ENCODE results near the gene GPR89B.
"Not testable (repeated sequence)": the region's sequence is repeated elsewhere in the genome, so short reads cannot be mapped to it uniquely, and the experiment has no call there.

GPR89B gene

GRCh38 chr1:147940456-147940855, 12.2 kb downstream of the GPR89B start:
- H2AFZ ChIP-seq (ENCODE audit: low read length, unreplicated experiment); H3K27ac ChIP-seq (ENCODE audit: low read depth, low read length); H3K36me3 ChIP-seq (ENCODE audit: insufficient read depth, low read length); H3K4me3 ChIP-seq (ENCODE audit: low read depth, low read length); H3K79me2 ChIP-seq (ENCODE audit: control insufficient read depth, insufficient read depth, low read length, unreplicated experiment); H3K4me1 ChIP-seq (ENCODE audit: control insufficient read depth, insufficient read depth, low read length, unreplicated experiment); H3K27me3 ChIP-seq (ENCODE audit: insufficient read depth, low read length): not testable (repeated sequence)

GRCh38 chr1:147942563-147942962, 14.3 kb downstream of the GPR89B start:
- not testable (repeated sequence) for H3K27ac ChIP-seq (ENCODE audit: low read depth, low read length); H3K27me3 ChIP-seq (ENCODE audit: insufficient read depth, low read length); H3K4me3 ChIP-seq (ENCODE audit: low read depth, low read length); H3K36me3 ChIP-seq (ENCODE audit: insufficient read depth, low read length); H2AFZ ChIP-seq (ENCODE audit: low read length, unreplicated experiment); H3K79me2 ChIP-seq (ENCODE audit: control insufficient read depth, insufficient read depth, low read length, unreplicated experiment); H3K4me1 ChIP-seq (ENCODE audit: control insufficient read depth, insufficient read depth, low read length, unreplicated experiment)

- H3K4me3 ChIP-seq (ENCODE audit: low read depth, low read length); H3K27me3 ChIP-seq (ENCODE audit: insufficient read depth, low read length); H3K36me3 ChIP-seq (ENCODE audit: insufficient read depth, low read length); H3K27ac ChIP-seq (ENCODE audit: low read depth, low read length); H2AFZ ChIP-seq (ENCODE audit: low read length, unreplicated experiment); H3K4me1 ChIP-seq (ENCODE audit: control insufficient read depth, insufficient read depth, low read length, unreplicated experiment); H3K79me2 ChIP-seq (ENCODE audit: control insufficient read depth, insufficient read depth, low read length, unreplicated experiment): not testable (repeated sequence)
Observed at GRCh38 chr1:147949517-147949916, 21.3 kb downstream of the GPR89B start.

- H3K79me2 ChIP-seq (ENCODE audit: control insufficient read depth, insufficient read depth, low read length, unreplicated experiment); H3K36me3 ChIP-seq (ENCODE audit: insufficient read depth, low read length); H3K4me3 ChIP-seq (ENCODE audit: low read depth, low read length); H2AFZ ChIP-seq (ENCODE audit: low read length, unreplicated experiment); H3K27ac ChIP-seq (ENCODE audit: low read depth, low read length); H3K4me1 ChIP-seq (ENCODE audit: control insufficient read depth, insufficient read depth, low read length, unreplicated experiment); H3K27me3 ChIP-seq (ENCODE audit: insufficient read depth, low read length): not testable (repeated sequence)
Observed at GRCh38 chr1:147958906-147959305, 30.7 kb downstream of the GPR89B start.

GRCh38 chr1:147959680-147960079, 31.5 kb downstream of the GPR89B start:
- H3K27me3 ChIP-seq (ENCODE audit: insufficient read depth, low read length); H3K27ac ChIP-seq (ENCODE audit: low read depth, low read length); H3K4me3 ChIP-seq (ENCODE audit: low read depth, low read length); H3K36me3 ChIP-seq (ENCODE audit: insufficient read depth, low read length); H2AFZ ChIP-seq (ENCODE audit: low read length, unreplicated experiment); H3K4me1 ChIP-seq (ENCODE audit: control insufficient read depth, insufficient read depth, low read length, unreplicated experiment); H3K79me2 ChIP-seq (ENCODE audit: control insufficient read depth, insufficient read depth, low read length, unreplicated experiment): not testable (repeated sequence)

GRCh38 chr1:147964575-147964974, 36.4 kb downstream of the GPR89B start:
- H3K79me2 ChIP-seq (ENCODE audit: control insufficient read depth, insufficient read depth, low read length, unreplicated experiment); H3K36me3 ChIP-seq (ENCODE audit: insufficient read depth, low read length); H3K27me3 ChIP-seq (ENCODE audit: insufficient read depth, low read length); H2AFZ ChIP-seq (ENCODE audit: low read length, unreplicated experiment); H3K27ac ChIP-seq (ENCODE audit: low read depth, low read length); H3K4me1 ChIP-seq (ENCODE audit: control insufficient read depth, insufficient read depth, low read length, unreplicated experiment); H3K4me3 ChIP-seq (ENCODE audit: low read depth, low read length): not testable (repeated sequence)

- not testable (repeated sequence) for H2AFZ ChIP-seq (ENCODE audit: low read length, unreplicated experiment); H3K4me1 ChIP-seq (ENCODE audit: control insufficient read depth, insufficient read depth, low read length, unreplicated experiment); H3K27me3 ChIP-seq (ENCODE audit: insufficient read depth, low read length)
Observed at GRCh38 chr1:147966657-147967056, 38.4 kb downstream of the GPR89B start.

GRCh38 chr1:147978896-147979651, 50.9 kb downstream of the GPR89B start:
- H2AFZ ChIP-seq (ENCODE audit: low read length, unreplicated experiment); H3K36me3 ChIP-seq (ENCODE audit: insufficient read depth, low read length): not testable (repeated sequence)

More at GRCh38 chr1:147966657-147967056, 38.4 kb downstream of the GPR89B start:
- H3K27ac ChIP-seq (ENCODE audit: low read depth, low read length); H3K79me2 ChIP-seq (ENCODE audit: control insufficient read depth, insufficient read depth, low read length, unreplicated experiment); H3K4me3 ChIP-seq (ENCODE audit: low read depth, low read length); H3K36me3 ChIP-seq (ENCODE audit: insufficient read depth, low read length): not testable (repeated sequence)

GRCh38 chr1:147985374-147985773, 57.2 kb downstream of the GPR89B start:
- H3K4me3 ChIP-seq (ENCODE audit: low read depth, low read length); H3K36me3 ChIP-seq (ENCODE audit: insufficient read depth, low read length); H3K27me3 ChIP-seq (ENCODE audit: insufficient read depth, low read length); H3K4me1 ChIP-seq (ENCODE audit: control insufficient read depth, insufficient read depth, low read length, unreplicated experiment); H3K79me2 ChIP-seq (ENCODE audit: control insufficient read depth, insufficient read depth, low read length, unreplicated experiment); H2AFZ ChIP-seq (ENCODE audit: low read length, unreplicated experiment); H3K27ac ChIP-seq (ENCODE audit: low read depth, low read length): not testable (repeated sequence)

More at GRCh38 chr1:147978896-147979651, 50.9 kb downstream of the GPR89B start:
- H3K27me3 ChIP-seq (ENCODE audit: insufficient read depth, low read length); H3K4me3 ChIP-seq (ENCODE audit: low read depth, low read length); H3K79me2 ChIP-seq (ENCODE audit: control insufficient read depth, insufficient read depth, low read length, unreplicated experiment); H3K4me1 ChIP-seq (ENCODE audit: control insufficient read depth, insufficient read depth, low read length, unreplicated experiment); H3K27ac ChIP-seq (ENCODE audit: low read depth, low read length): not testable (repeated sequence)

GRCh38 chr1:147987893-147988292, 59.7 kb downstream of the GPR89B start:
- not testable (repeated sequence) for H3K36me3 ChIP-seq (ENCODE audit: insufficient read depth, low read length); H3K27me3 ChIP-seq (ENCODE audit: insufficient read depth, low read length); H2AFZ ChIP-seq (ENCODE audit: low read length, unreplicated experiment); H3K4me3 ChIP-seq (ENCODE audit: low read depth, low read length); H3K4me1 ChIP-seq (ENCODE audit: control insufficient read depth, insufficient read depth, low read length, unreplicated experiment); H3K79me2 ChIP-seq (ENCODE audit: control insufficient read depth, insufficient read depth, low read length, unreplicated experiment); H3K27ac ChIP-seq (ENCODE audit: low read depth, low read length)

- not testable (repeated sequence) for H3K4me1 ChIP-seq (ENCODE audit: control insufficient read depth, insufficient read depth, low read length, unreplicated experiment); H3K27me3 ChIP-seq (ENCODE audit: insufficient read depth, low read length); H3K79me2 ChIP-seq (ENCODE audit: control insufficient read depth, insufficient read depth, low read length, unreplicated experiment); H2AFZ ChIP-seq (ENCODE audit: low read length, unreplicated experiment); H3K27ac ChIP-seq (ENCODE audit: low read depth, low read length); H3K4me3 ChIP-seq (ENCODE audit: low read depth, low read length); H3K36me3 ChIP-seq (ENCODE audit: insufficient read depth, low read length)
Observed at GRCh38 chr1:147992916-147993315, 64.7 kb downstream of the GPR89B start.
